Measurements from ENCODE around the gene CBARP.
"Not testable (repeated sequence)": the region's sequence is repeated elsewhere in the genome, so short reads cannot be mapped to it uniquely, and the experiment has no call there.

Gene CBARP

DNA sequence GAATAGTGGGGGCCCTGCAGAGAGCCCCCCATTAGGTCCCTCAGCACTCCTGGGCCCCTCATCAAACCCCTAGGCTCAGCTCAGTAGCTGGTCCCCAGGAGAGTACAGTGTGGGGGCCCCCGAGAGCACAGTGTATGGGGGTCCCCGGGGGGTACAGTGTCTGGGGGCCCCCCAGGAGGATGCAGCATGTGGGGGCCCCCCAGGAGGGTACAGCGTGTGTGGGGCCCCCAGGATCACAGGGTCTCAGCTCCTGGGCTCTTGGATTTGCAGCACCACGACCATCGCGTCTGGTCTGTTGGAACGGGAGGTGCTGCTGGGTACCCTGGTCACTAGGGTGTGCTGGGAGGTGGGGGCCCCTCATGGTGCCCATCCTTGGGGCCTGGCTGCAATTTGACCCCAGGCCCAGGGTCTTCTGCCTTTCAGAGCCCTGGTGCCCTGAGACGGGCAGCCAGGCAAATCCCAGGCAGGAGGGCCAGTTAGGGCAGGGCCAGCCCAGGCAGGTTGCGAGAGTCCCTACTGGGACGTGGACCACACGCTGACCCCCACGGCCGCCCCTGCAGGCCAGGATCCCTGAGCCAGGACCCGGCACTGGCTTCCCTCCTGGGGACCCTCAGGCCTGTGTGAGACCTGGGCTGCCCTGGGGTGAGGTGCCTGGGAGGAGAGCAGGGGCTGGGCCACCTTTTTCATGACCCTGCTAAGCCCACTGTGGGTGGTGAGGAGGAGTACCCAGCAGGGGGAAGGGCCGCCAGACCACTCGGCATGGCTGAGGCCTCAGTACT lies 13.6 kb downstream of the CBARP start:
- DNase-seq, result no peak

GRCh38 chr19:1223018-1223855 lies 14.6 kb downstream of the CBARP start:
- no peak for DNase-seq

GRCh38 chr19:1222394-1222793 lies 15.4 kb downstream of the CBARP start:
- no peak for DNase-seq

- DNase-seq, result no peak
These were observed 15.9 kb downstream of the CBARP start for GRCh38 chr19:1221904-1222255.

GRCh38 chr19:1220976-1221903 lies 16.6 kb downstream of the CBARP start:
- no peak for DNase-seq

GRCh38 chr19:1220477-1220930 lies 17.3 kb downstream of the CBARP start:
- no peak for DNase-seq

- DNase-seq, result no peak
These were observed 17.9 kb downstream of the CBARP start for GRCh38 chr19:1219786-1220476.

GRCh38 chr19:1218751-1219567 lies 18.8 kb downstream of the CBARP start:
- no peak for DNase-seq

DNA sequence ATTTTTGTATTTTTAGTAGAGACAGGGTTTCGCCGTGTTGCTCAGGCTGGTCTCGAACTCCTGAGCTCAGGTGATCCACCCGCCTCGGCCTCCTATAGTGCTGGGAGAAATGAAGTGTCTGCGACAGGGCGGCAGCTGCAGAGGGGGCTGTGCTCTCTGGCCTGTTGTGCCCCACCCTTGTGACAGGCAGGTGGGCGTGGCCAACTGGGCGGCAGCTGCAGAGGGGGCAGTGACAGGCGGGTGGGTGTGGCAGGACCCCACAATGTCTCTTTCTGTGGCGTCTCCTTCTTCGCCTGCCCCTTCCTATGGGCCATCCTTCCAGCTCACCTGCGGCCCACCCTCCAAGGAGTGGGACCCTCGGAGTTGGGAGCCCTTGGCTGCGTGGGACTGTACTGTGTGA lies 20.4 kb downstream of the CBARP start:
- no peak for DNase-seq

- DNase-seq, result no peak
These were observed 21.0 kb downstream of the CBARP start for GRCh38 chr19:1216756-1217155.

DNA sequence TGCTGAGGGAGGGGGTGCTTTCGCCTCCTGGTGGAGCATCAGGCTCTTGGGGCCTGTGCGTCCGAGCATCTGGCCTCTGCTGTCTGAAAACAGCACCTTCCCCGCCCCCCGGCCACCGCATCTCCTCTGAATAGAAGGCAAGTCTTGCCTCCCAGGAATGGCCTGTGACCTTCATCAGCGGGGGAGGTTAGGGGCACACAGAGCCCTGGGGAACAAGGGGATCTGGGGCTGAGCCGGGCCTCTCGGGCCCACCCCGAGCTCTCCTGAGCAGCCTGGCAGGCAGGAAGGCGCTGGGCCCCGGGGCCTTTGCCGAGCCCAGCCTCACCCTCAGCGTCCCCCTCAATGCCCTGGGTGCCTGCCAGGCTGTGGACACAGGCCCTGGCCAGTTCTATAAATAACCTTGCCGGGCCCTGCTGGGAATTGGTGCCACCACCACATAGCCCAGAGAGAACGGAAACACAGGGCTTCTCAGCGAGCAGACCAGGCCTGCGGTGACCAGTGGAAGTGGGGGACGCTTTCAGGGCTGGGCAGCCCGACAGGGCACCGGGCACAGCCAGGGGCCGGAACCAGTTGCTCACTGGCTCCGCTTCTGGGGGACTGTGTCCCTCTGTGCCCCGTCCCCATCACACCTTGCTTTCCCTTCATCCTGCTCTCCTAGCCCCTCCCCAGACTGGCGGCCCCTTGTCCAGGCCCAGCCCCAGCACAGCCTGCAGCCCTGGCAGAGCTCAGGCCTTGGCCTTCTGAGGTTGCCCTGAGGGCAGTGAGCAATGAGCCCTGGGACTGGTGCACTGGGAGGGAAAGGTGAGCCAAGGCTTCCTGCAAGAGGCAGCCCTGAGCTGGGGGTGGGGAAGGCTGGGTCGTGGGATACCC lies 22.7 kb downstream of the CBARP start:
- DNase-seq, result no peak

- no peak for DNase-seq
These were observed 23.4 kb downstream of the CBARP start for GRCh38 chr19:1214299-1214861.

GRCh38 chr19:1213391-1214286 lies 24.2 kb downstream of the CBARP start:
- DNase-seq, result no peak

- DNase-seq, result no peak
These were observed 26.1 kb downstream of the CBARP start for GRCh38 chr19:1211494-1212234.

- no peak for DNase-seq
These were observed 27.6 kb downstream of the CBARP start for GRCh38 chr19:1210227-1210538.

GRCh38 chr19:1208830-1209229 lies 29.0 kb downstream of the CBARP start:
- DNase-seq, result not testable (repeated sequence)

GRCh38 chr19:1206864-1207450 lies 30.8 kb downstream of the CBARP start:
- no peak for DNase-seq
